ENCODE measurements around the gene LRRC36. TPM values are rescaled to one million over a fixed set of nuclear protein-coding genes. Genes with fewer than 3 reads are reported as not detected.

LRRC36 gene
- total and polyA plus RNA-seq, 2 donors (not counting 3 experiments of a cell fraction or from before 2014, with no cell fraction given): 0.30 to 2.0 TPM

DNA sequence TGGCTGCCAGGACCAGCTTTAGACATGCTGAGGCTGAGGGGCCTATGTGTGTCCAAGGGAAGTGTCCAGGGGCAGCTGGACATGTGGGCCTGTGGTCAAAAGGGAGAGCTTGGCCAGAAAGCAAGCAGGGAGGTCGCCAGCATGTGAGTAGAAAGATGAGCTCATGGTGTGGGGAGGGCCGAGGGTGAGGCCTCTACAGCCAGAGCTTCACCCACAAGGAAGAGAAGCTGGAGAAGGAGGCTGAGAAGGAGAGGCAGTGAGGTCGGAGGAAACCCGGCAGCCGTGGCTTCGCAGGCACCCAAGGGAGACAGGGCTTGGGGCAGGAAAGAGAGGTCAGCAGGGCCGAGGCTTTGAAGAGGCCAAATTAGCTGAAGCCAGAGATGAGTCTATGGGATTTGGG lies 100.3 kb downstream of the LRRC36 start:
- DNase-seq (ENCODE audit: low read depth, low spot score): no peak
- Histone ChIP-seq H3K9me1 (replicated peaks; ENCODE audit: control insufficient read depth, extremely low read depth, insufficient read depth, low read length) (no peaks in the 10 kb centered on the region), H3K27ac (ENCODE audit: insufficient read depth, low read depth, low read length) (no peak overlapping the region), H2AFZ (ENCODE audit: low read depth, low read length) (no peak overlapping the region), H3K9me3 (replicated peaks; ENCODE audit: control insufficient read depth, insufficient read depth, low read length) (no peaks in the 10 kb centered on the region), H3K27me3 (ENCODE audit: control insufficient read depth in 2 of 2, insufficient read depth in 2 of 2, low read length in 2 of 2) (peaks cover 36 to 47% of the 10 kb centered on the region in 2 experiments), H3K4me2 (ENCODE audit: insufficient read depth, low read length) (no peak overlapping the region), H3K79me2 (ENCODE audit: control insufficient read depth, insufficient read depth, low read length) (no peaks in the 10 kb centered on the region), H4K20me1 (replicated peaks; ENCODE audit: control insufficient read depth, extremely low read depth, insufficient read depth, low read length) (no peaks in the 10 kb centered on the region), H3K9ac (replicated peaks; ENCODE audit: extremely low read depth, insufficient read depth, low read length) (no peak overlapping the region), H3K36me3 (ENCODE audit: control insufficient read depth in 2 of 2, extremely low read depth in 1 of 2, insufficient read depth in 2 of 2, low read length in 2 of 2) (no peaks in the 10 kb centered on the region), H3K4me1 (ENCODE audit: control insufficient read depth, extremely low read depth, insufficient read depth, low read length) (peaks cover 8% of the 10 kb centered on the region), H3K4me3 (replicated peaks in 1 of 3; ENCODE audit: insufficient read depth in 1 of 3, low read depth in 1 of 3, low read length in 3 of 3) (no peak overlapping the region)
- FAIRE-seq: no peak
- POLR2A ChIA-PET: no interaction called here
- TF ChIP-seq POLR2AphosphoS5 (IDR thresholded peaks at IDR 0.05; ENCODE audit: insufficient read depth, low read depth, low read length) (no peak), CTCF (IDR thresholded peaks at IDR 0.05; ENCODE audit: extremely low read depth in 1 of 2, insufficient read depth in 1 of 2, low read depth in 1 of 2, low read length in 2 of 2) (no peak), JUN (IDR thresholded peaks at IDR 0.05; ENCODE audit: borderline replicate concordance, insufficient read depth, insufficient read length, low read depth) (no peak), GATA2 (IDR thresholded peaks at IDR 0.05; ENCODE audit: insufficient read depth, insufficient read length, low read depth, low read length) (no peak), MYC (IDR thresholded peaks at IDR 0.05; ENCODE audit: low read depth, low read length) (no peak), POLR2A (IDR thresholded peaks at IDR 0.05; ENCODE audit: low read depth, low read length) (no peak), FOS (IDR thresholded peaks at IDR 0.05; ENCODE audit: borderline replicate concordance, insufficient read depth, low read length) (no peak), EZH2 (IDR thresholded peaks at IDR 0.05; ENCODE audit: borderline replicate concordance, low read depth, low read length, severe bottlenecking) (no peak)
- TF ChIP-seq, protein P1, sequence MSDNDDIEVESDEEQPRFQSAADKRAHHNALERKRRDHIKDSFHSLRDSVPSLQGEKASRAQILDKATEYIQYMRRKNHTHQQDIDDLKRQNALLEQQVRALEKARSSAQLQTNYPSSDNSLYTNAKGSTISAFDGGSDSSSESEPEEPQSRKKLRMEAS (IDR thresholded peaks at IDR 0.05; ENCODE audit: insufficient read depth, insufficient read length): no peak
- dilution Hi-C loops (cut with MboI; ENCODE audit: extremely low pct_ligation_motif_present, low sequenced_read_pairs): no loop called here
- CTCF ChIA-PET: interaction anchor here (1.0 to 9.0 kb wide), 8 partner anchors 11 to 88 kb away, joined by 3 to 201 read pairs (median 21); partner anchors contain the start of gene ZDHHC1
- intact Hi-C loops (cut with micrococcal nuclease): no loop called here
- BruUV-seq (replicated peaks): no TSS peak
